Measurements from ENCODE around the gene CEACAM5. TPM values are rescaled to one million over a fixed set of nuclear protein-coding genes. Genes with fewer than 3 reads are reported as not detected.

The CEACAM5 gene
- total RNA-seq, 3 donors from 2014 or later, result 2,069 to 7,240 (median 3,325) TPM

DNA sequence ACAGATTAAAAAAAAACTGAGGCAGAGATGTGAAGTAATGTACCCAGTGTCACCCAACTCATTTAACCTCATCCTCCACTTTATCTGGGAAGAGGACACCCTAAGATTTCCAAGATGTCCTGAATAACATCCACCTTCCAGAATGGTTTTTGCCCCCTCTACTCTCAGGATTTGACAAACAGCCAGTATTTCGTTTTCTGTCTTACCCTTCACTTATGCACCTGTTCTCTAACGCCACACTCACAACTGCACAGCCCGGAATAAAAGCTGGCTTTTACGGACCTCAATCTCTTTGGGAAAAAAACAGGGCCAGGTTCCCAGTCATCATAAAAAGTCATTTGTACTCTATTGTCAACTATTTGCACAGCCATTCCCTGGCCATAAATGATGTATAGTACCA is 25.7 kb downstream of the CEACAM5 start:
- TF ChIP-seq, protein P1, sequence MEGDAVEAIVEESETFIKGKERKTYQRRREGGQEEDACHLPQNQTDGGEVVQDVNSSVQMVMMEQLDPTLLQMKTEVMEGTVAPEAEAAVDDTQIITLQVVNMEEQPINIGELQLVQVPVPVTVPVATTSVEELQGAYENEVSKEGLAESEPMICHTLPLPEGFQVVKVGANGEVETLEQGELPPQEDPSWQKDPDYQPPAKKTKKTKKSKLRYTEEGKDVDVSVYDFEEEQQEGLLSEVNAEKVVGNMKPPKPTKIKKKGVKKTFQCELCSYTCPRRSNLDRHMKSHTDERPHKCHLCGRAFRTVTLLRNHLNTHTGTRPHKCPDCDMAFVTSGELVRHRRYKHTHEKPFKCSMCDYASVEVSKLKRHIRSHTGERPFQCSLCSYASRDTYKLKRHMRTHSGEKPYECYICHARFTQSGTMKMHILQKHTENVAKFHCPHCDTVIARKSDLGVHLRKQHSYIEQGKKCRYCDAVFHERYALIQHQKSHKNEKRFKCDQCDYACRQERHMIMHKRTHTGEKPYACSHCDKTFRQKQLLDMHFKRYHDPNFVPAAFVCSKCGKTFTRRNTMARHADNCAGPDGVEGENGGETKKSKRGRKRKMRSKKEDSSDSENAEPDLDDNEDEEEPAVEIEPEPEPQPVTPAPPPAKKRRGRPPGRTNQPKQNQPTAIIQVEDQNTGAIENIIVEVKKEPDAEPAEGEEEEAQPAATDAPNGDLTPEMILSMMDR (IDR thresholded peaks at IDR 0.05), result no peak
- no peak for ATAC-seq
- Histone ChIP-seq H3K4me3 (no peak overlapping the region), H3K4me1 (ENCODE audit: low read depth) (peaks cover 32% of the 10 kb centered on the region), H3K9me3 (no peaks in the 10 kb centered on the region), H3K36me3 (ENCODE audit: low read depth) (no peaks in the 10 kb centered on the region)
- DNase-seq, result peak in 1 of 3 donors; percentile 75
- intact Hi-C loops (cut with DNase I, micrococcal nuclease), result no loop called here

DNA sequence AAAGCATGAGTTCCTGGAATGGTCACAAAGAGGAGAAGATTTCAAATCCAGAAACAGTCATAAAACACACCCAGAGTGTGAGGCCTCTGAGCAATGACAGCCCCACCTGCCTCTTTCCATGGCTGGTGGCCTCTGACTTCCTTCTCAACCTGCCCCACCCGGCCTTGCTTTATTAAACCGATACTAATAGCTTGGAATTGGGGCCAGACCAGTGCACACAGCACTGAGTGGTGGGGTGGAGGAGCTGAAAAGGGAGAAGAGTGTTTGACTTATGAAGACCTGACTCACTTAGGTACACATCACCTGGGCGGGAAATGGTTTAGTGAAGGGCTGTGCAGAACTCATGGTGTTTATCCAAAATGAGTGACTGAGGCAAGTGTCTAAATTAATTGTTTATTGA is 26.2 kb downstream of the CEACAM5 start:
- no peaks in the 10 kb centered on the region for H3K9me3 ChIP-seq
- no peak overlapping the region for H3K4me3 ChIP-seq
- ATAC-seq, result peak; percentile 78
- intact Hi-C loops (cut with DNase I, micrococcal nuclease), result no loop called here
- no peaks in the 10 kb centered on the region for H3K36me3 ChIP-seq (ENCODE audit: low read depth)
- DNase-seq, result peak; percentile 77 to 86 (median 83)
- peaks cover 28% of the 10 kb centered on the region for H3K4me1 ChIP-seq (ENCODE audit: low read depth)
- TF ChIP-seq, protein P1 (IDR thresholded peaks at IDR 0.05), result no peak

DNA sequence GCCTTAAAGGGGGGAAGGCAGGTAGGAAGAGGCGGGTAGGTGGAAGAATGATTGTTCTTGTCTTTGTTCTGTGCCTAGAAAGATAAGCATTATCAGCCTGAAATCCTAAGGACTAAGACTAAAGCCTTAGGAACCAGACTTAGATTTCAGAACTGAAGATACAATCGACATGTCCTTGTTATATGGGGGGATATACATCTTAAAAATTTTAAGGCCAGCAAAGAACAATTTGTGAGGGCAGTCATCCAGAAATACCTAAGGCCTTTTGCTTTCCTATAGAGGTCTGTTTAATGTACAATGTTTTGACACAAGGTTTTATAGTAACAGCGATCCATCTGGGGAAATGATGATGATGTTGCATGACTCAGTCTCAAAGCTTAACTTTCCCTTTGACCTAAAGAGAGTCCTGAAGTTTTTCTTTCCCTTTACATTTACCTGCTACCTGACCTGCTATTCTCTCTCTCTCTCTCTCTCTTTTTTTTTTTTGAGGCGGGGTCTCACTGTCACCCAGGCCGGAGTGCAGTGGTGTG is 26.7 kb downstream of the CEACAM5 start:
- Histone ChIP-seq H3K36me3 (ENCODE audit: low read depth) (no peaks in the 10 kb centered on the region), H3K4me3 (no peak overlapping the region), H3K9me3 (no peaks in the 10 kb centered on the region), H3K4me1 (ENCODE audit: low read depth) (peaks cover 29% of the 10 kb centered on the region)
- TF ChIP-seq, protein P1 (IDR thresholded peaks at IDR 0.05), result no peak
- DNase-seq (no peak), ATAC-seq (peak; percentile 47)
- intact Hi-C loops (cut with DNase I, micrococcal nuclease), result no loop called here

DNA sequence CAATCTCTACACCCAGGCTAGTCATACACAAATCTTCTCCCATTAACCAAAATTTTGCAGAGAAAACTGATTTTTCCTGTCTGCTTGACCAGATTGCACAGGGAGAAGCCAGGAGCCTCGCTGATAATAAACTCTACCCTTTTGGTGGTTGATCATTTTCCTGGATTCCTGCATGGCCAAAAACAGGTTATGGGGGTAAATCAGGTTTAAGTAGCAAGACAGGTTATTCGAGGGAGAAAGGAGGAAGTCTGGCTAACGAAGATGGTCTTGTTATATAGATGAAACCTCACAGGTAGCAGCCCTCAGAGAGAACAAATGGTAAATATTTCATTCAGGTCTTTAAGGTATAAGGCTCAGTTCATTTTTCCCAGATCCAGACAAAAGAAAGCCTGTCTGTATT is 30.9 kb downstream of the CEACAM5 start:
- TF ChIP-seq, protein P1 (IDR thresholded peaks at IDR 0.05), result no peak
- ATAC-seq (no peak), DNase-seq (no peak)
- Histone ChIP-seq H3K36me3 (ENCODE audit: low read depth) (no peaks in the 10 kb centered on the region), H3K4me3 (no peak overlapping the region), H3K4me1 (ENCODE audit: low read depth) (peaks cover 23% of the 10 kb centered on the region), H3K9me3 (no peaks in the 10 kb centered on the region)
- intact Hi-C loops (cut with DNase I, micrococcal nuclease), result no loop called here

DNA sequence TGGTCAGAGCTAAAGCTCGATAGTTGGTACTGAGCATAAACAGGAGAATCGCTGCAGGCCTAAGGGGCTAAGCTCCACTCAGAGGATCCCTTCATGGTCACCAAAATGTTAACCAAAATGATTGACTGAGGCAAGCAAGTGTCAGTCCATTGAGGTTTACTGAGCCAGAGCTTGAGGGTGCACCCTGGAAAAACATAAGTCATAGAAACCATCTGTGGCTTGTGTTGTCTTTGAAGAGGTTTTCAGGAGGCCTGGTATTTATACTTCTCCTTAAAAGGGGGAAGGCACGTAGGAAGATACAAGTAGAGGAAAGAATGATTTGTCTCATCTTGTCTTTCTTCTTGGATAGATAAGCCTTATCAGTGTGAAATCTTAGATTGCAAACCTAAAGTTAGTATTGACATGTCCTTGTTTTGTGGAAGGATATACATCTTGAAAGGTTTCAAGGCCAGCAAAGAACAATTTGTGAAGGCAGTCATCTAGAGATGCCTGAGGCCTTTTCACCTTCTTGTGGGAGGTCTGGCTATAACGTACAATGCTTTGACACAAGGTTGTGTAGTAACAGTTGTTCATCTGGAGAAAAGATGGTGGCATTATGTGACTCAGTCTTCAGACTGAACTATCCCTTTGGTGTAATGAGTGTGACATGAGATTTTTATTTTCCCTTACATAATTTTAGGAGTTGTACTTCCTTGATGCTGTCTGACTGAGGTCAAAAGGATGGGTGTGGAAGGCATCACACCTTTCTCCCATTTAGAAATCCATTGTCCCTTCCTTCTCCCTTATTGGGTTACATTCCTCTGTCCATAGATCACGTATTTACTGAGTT is 32.2 kb downstream of the CEACAM5 start:
- ATAC-seq (peak; percentile 68), DNase-seq (no peak)
- H3K36me3 ChIP-seq (ENCODE audit: low read depth), result no peaks in the 10 kb centered on the region
- H3K9me3 ChIP-seq, result no peaks in the 10 kb centered on the region
- no peak overlapping the region for H3K4me3 ChIP-seq
- TF ChIP-seq, protein P1 (IDR thresholded peaks at IDR 0.05), result no peak
- H3K4me1 ChIP-seq (ENCODE audit: low read depth), result peaks cover 28% of the 10 kb centered on the region
- intact Hi-C loops (cut with DNase I, micrococcal nuclease), result no loop called here

All from mucosa of descending colon (tissue), 3 donors.